Endothelial cell (in vitro differentiated cells): ENCODE data around the gene IQGAP2. TPM values are rescaled to one million over a fixed set of nuclear protein-coding genes. Genes with fewer than 3 reads are reported as not detected.

Experiments used
- DNase-seq: peaks from one replicate; pipeline ENCODE4 v3.0.0; 2021; ENCODE audit warnings: low spot score
- H3K27ac Mint-ChIP-seq: one replicate; pipeline ENCODE4 v1.8.0; 2021; ENCODE audit warnings: mixed read lengths, inconsistent platforms; ENCODE audit not compliant: unreplicated experiment
- H3K27me3 Mint-ChIP-seq: one replicate; pipeline ENCODE4 v1.8.0; 2021; ENCODE audit warnings: mild to moderate bottlenecking, moderate library complexity, mixed read lengths, inconsistent platforms; ENCODE audit not compliant: unreplicated experiment
- H3K36me3 Mint-ChIP-seq: one replicate; pipeline ENCODE4 v1.8.0; 2021; ENCODE audit warnings: mild to moderate bottlenecking, low read depth, mixed read lengths, inconsistent platforms; ENCODE audit not compliant: unreplicated experiment
- H3K4me1 Mint-ChIP-seq: one replicate; pipeline ENCODE4 v1.8.0; 2021; ENCODE audit warnings: mild to moderate bottlenecking, mixed read lengths, inconsistent platforms; ENCODE audit not compliant: unreplicated experiment
- H3K4me3 Mint-ChIP-seq: one replicate; pipeline ENCODE4 v1.8.0; 2021; ENCODE audit warnings: mild to moderate bottlenecking, mixed read lengths, inconsistent platforms; ENCODE audit not compliant: unreplicated experiment
- H3K9me3 Mint-ChIP-seq: one replicate; pipeline ENCODE4 v1.8.0; 2021; ENCODE audit warnings: mixed read lengths, inconsistent platforms; ENCODE audit not compliant: unreplicated experiment
- total RNA-seq: library from RNA; stranded (reverse); fragmentation: NEBNext Ultra II Directional; extraction: Animal tissue kit (Norgen Biotek cat#: 25700); gene quantifications from one replicate; pipeline ENCODE4 v1.2.1, GENCODE V29; 2021; ENCODE audit not compliant: unreplicated experiment
- TF ChIP-seq, protein P1 (sequence below): fragments of 200-600 bp; sonication (generic); IDR thresholded peaks from one replicate; pipeline ENCODE4 v1.5.0; 2021; ENCODE audit warnings: antibody characterized with exemption; ENCODE audit not compliant: unreplicated experiment

Gene IQGAP2
- total RNA-seq, 1 donor from 2014 or later = 43.4 TPM

DNA sequence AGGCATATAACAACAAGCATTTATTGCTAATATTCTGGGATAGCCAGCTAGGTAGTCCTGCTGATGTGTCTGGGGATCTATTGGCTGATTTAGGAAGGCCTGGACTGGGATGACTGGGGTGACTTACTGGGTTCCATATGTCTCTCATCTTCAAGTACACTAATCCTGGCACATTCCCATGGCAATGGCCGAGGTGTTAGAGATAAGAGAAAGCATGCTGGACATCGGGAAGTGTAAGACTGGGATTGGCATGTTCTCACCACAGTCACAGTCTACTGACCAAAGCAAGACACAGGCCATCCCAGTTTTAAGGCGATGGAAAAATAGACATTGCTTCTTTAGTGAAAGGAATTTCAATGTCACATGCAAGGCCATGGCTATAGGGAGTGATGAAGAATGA is 342.6 kb downstream of the IQGAP2 start:
- TF ChIP-seq, protein P1, sequence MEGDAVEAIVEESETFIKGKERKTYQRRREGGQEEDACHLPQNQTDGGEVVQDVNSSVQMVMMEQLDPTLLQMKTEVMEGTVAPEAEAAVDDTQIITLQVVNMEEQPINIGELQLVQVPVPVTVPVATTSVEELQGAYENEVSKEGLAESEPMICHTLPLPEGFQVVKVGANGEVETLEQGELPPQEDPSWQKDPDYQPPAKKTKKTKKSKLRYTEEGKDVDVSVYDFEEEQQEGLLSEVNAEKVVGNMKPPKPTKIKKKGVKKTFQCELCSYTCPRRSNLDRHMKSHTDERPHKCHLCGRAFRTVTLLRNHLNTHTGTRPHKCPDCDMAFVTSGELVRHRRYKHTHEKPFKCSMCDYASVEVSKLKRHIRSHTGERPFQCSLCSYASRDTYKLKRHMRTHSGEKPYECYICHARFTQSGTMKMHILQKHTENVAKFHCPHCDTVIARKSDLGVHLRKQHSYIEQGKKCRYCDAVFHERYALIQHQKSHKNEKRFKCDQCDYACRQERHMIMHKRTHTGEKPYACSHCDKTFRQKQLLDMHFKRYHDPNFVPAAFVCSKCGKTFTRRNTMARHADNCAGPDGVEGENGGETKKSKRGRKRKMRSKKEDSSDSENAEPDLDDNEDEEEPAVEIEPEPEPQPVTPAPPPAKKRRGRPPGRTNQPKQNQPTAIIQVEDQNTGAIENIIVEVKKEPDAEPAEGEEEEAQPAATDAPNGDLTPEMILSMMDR = no peak
- no peaks in the 10 kb centered on the region for H3K9me3 Mint-ChIP-seq
- no peaks in the 10 kb centered on the region for H3K27me3 Mint-ChIP-seq
- no peaks in the 10 kb centered on the region for H3K4me1 Mint-ChIP-seq
- no peak overlapping the region for H3K4me3 Mint-ChIP-seq
- no peaks in the 10 kb centered on the region for H3K36me3 Mint-ChIP-seq
- no peak for DNase-seq
- no peak overlapping the region for H3K27ac Mint-ChIP-seq

DNA sequence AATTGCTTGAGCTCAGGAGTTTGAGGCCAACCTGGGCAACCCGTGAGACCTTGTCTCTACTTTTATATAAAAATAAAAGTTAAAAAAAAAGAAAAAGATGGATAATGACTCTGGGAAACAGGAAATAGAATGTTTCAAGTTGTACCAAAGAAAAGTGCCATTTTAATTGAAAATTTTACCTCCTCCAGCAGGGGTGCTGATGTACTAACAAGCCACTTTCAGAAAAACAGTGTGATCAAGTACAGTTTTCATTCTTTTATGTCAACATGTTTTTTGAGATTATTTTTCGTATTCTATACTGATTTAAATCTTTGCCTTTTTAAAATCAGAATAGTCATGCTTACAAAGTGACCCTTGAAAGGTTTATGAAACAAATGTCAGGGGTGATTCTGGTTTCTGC is 343.6 kb downstream of the IQGAP2 start:
- Mint-ChIP-seq H3K27me3 (no peaks in the 10 kb centered on the region), H3K9me3 (no peaks in the 10 kb centered on the region), H3K36me3 (no peaks in the 10 kb centered on the region), H3K4me1 (no peaks in the 10 kb centered on the region), H3K4me3 (no peak overlapping the region), H3K27ac (no peak overlapping the region)
- TF ChIP-seq, protein P1 = no peak
- no peak for DNase-seq

DNA sequence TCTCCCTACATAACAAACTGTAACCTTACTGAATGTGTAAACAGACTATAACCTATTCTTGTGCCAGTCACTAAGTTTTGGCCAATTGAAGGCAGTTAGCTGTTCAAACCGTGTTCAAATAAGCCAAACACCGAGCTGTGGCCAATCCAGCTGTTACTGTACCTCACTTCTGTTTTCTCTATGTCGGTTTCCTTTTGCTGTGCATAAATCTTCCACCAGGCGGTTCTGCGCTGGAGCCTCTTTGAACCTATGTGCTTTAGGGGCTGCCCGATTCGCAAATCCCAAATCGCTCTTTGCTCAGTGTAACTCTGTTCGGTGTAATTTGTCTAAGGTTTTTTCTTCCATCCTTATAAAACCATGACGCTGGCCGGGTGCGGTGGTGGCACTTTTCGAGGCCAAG is 344.6 kb downstream of the IQGAP2 start:
- H3K36me3 Mint-ChIP-seq = no peaks in the 10 kb centered on the region
- H3K9me3 Mint-ChIP-seq = no peaks in the 10 kb centered on the region
- DNase-seq = no peak
- TF ChIP-seq, protein P1 = no peak
- no peaks in the 10 kb centered on the region for H3K27me3 Mint-ChIP-seq
- H3K4me1 Mint-ChIP-seq = no peaks in the 10 kb centered on the region
- no peak overlapping the region for H3K27ac Mint-ChIP-seq
- H3K4me3 Mint-ChIP-seq = no peak overlapping the region

DNA sequence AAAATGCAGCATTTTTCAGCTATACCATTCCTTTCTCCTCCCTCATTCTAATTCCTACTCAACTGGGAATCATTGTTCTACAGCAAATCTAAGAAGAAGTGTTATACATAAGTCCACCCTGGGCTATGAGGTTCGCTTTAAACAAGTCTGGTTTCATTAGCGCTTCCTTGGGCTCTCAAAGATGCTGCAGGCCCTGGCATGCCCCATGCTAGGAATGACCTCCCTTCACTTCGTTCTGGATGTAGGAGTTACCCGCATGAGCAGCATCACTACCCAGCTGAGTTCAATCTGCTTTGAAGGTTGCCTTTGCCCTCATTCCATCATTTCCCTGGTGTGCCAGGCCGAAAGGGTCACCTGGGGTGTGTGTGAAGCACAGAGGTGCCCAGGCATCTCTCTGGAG is 348.2 kb downstream of the IQGAP2 start:
- TF ChIP-seq, protein P1 = no peak
- Mint-ChIP-seq H3K27ac (no peak overlapping the region), H3K9me3 (no peaks in the 10 kb centered on the region), H3K4me3 (no peak overlapping the region), H3K36me3 (no peaks in the 10 kb centered on the region), H3K4me1 (no peaks in the 10 kb centered on the region), H3K27me3 (no peaks in the 10 kb centered on the region)
- no peak for DNase-seq

DNA sequence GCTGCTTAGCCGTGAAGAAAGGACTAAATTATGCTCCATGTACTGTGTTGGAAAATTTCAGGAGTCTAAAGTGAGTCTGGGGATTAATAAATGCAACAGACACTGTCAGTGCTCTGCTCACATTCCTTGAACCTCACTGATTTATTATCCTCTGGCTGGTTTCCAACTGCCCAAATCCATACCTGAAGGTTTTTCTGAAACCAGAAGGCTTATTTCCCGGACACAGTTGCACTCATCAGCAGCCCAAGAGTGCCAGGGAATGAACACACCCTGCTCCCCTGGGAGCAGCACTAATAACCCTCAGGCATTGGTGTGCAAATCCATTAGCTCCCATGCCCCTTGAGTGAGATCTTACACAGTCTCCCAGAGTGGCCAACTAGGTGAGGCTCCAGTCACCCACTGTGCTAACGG is 351.6 kb downstream of the IQGAP2 start:
- no peaks in the 10 kb centered on the region for H3K9me3 Mint-ChIP-seq
- H3K27me3 Mint-ChIP-seq = no peaks in the 10 kb centered on the region
- no peaks in the 10 kb centered on the region for H3K4me1 Mint-ChIP-seq
- DNase-seq = no peak
- no peak overlapping the region for H3K27ac Mint-ChIP-seq
- H3K4me3 Mint-ChIP-seq = no peak overlapping the region
- TF ChIP-seq, protein P1 = no peak
- H3K36me3 Mint-ChIP-seq = no peaks in the 10 kb centered on the region
